K562 (cell line): ENCODE measurements around the gene RNH1. TPM values are rescaled to one million over a fixed set of nuclear protein-coding genes. Genes with fewer than 3 reads are reported as not detected.

Experiments used
- BRCA1 ChIP-seq, 2 experiments: fragments of 450-650 bp in 1 of 2; sonication (generic) in 1 of 2; formaldehyde crosslinking in 1 of 2; IDR thresholded peaks; 2 replicates each; pipeline versions ENCODE4 v1.5.0 to v1.6.1; 2017 to 2020; ENCODE audit warnings: mild to moderate bottlenecking in 1 of 2, missing genetic modification reagents in 1 of 2
- CHD2 ChIP-seq: IDR thresholded peaks from 2 replicates; pipeline ENCODE4 v1.6.1; 2011; ENCODE audit warnings: low read depth, low read length
- E2F8 ChIP-seq: fragments of 450-650 bp; IDR thresholded peaks from 2 replicates; pipeline ENCODE4 v1.7.1; 2018; ENCODE audit warnings: mild to moderate bottlenecking, low read depth; ENCODE audit not compliant: partially characterized antibody
- ETS1 ChIP-seq: conservative IDR thresholded peaks from 2 replicates; pipeline ENCODE4 v1.6.1; 2011; ENCODE audit warnings: low read depth, mild to moderate bottlenecking, low read length; ENCODE audit not compliant: control insufficient read depth
- FOXJ2 ChIP-seq: fragments of 200-800 bp; sonication (Bioruptor generic); IDR thresholded peaks from 2 replicates; pipeline ENCODE4 v1.6.1; 2016; ENCODE audit warnings: missing genetic modification characterization, missing compliant biosample characterization
- FOXP4 ChIP-seq: sonication (generic); formaldehyde crosslinking; IDR thresholded peaks from 2 replicates; pipeline ENCODE4 v1.8.0; 2022; ENCODE audit warnings: mild to moderate bottlenecking, missing genetic modification reagents, borderline replicate concordance
- HSF4 ChIP-seq: fragments of 250-450 bp; sonication (Bioruptor Pico); IDR thresholded peaks from 2 replicates; pipeline ENCODE4 v2.1.2; 2022; ENCODE audit warnings: mild to moderate bottlenecking, moderate library complexity, borderline replicate concordance
- JUNB ChIP-seq: fragments of 450-650 bp; formaldehyde crosslinking; conservative IDR thresholded peaks from 2 replicates; pipeline ENCODE4 v1.4.0; 2020; ENCODE audit warnings: mild to moderate bottlenecking
- MTA2 ChIP-seq: fragments of 450-650 bp; IDR thresholded peaks from 2 replicates; pipeline ENCODE4 v1.6.1; 2016; ENCODE audit warnings: low read depth
- MYC ChIP-seq, 2 experiments: fragments of 250-450 bp in 1 of 2; sonication (Bioruptor Pico) in 1 of 2; IDR thresholded peaks; 2 replicates each; pipeline versions ENCODE4 v1.5.1 to v1.6.1; 2012 to 2021; ENCODE audit warnings: low read depth in 2 of 2, borderline replicate concordance in 1 of 2, improper control_type of control experiment in 1 of 2, low read length in 1 of 2, mild to moderate bottlenecking in 1 of 2, moderate library complexity in 1 of 2
- POLR2AphosphoS5 ChIP-seq: IDR thresholded peaks from 2 replicates; pipeline ENCODE4 v1.6.1; 2011; ENCODE audit warnings: mild to moderate bottlenecking, low read depth, low read length, moderate library complexity; ENCODE audit not compliant: control insufficient read depth, insufficient read depth
- RBBP5 ChIP-seq: fragments of 200-600 bp; sonication (generic); IDR thresholded peaks from 2 replicates; pipeline ENCODE4 v1.6.1; 2012; ENCODE audit warnings: borderline replicate concordance, mild to moderate bottlenecking, low read length, control low read depth, inconsistent platforms; ENCODE audit not compliant: insufficient read depth, poor library complexity, severe bottlenecking
- SMARCE1 ChIP-seq: fragments of 450-650 bp; IDR thresholded peaks from 2 replicates; pipeline ENCODE4 v1.7.1; 2016; ENCODE audit warnings: mild to moderate bottlenecking
- SP1 ChIP-seq: sonication (generic); formaldehyde crosslinking; IDR thresholded peaks from 2 replicates; pipeline ENCODE4 v1.8.1; 2022; ENCODE audit warnings: mild to moderate bottlenecking, missing genetic modification reagents
- TEAD1 ChIP-seq, 2 experiments: fragments of 450-650 bp in 1 of 2; sonication (generic) in 1 of 2; formaldehyde crosslinking; IDR thresholded peaks; 2 replicates each; pipeline versions ENCODE4 v1.4.0 to v1.8.0; 2020 to 2022; ENCODE audit warnings: mild to moderate bottlenecking in 2 of 2, missing genetic modification reagents in 1 of 2
- polyA plus RNA-seq, 8 experiments: library from polyadenylated mRNA; depleted of rRNA in 4 of 8; stranded (reverse) in 5 of 8; unstranded in 3 of 8; fragments of >200 nt; fragmentation: Nextera tagmentation in 2 of 8; fragmentation: Illumina TruSeq in 1 of 8; extraction: Ambion mirVana in 2 of 8; extraction: Trizol in 1 of 8; gene quantifications; 2 replicates each; pipeline versions ENCODE4 v1.2.1 to v1.2.3, GENCODE V29; 2011 to 2014; ENCODE audit warnings: inconsistent platforms in 1 of 8, missing spikeins in 1 of 8
- total RNA-seq, 7 experiments: library from RNA; depleted of rRNA in 6 of 7; stranded (reverse); fragments of >200 nt in 6 of 7; fragmentation: Illumina TruSeq in 2 of 7; extraction: Trizol in 2 of 7; gene quantifications; 2 replicates each; pipeline versions ENCODE4 v1.2.1 to v1.2.3, GENCODE V29; 2011 to 2021; ENCODE audit warnings: low replicate concordance in 1 of 7

The RNH1 gene
- total and polyA plus RNA-seq, 9 of the 15 experiments (the other 6 are each of a cell fraction or from before 2014, with no cell fraction given): 2.5 to 160 (median 44.3) TPM

GRCh38 chr11:449889-450808 lies 56.9 kb downstream of the RNH1 start, which contains the start of gene PTDSS2 (continued):
- peak; percentile 62 for TF ChIP-seq RBBP5
- peak; percentile 75; the same call in 1 of the 2 replicates for TF ChIP-seq SP1 (CRISPR knock-in tag)
- no peak for TF ChIP-seq BRCA1 (IDR thresholded peaks at IDR 0.05)
- TF ChIP-seq BRCA1 (CRISPR knock-in tag; IDR thresholded peaks at IDR 0.05): 0 out of 2 replicates have a peak, but pooled peaks have one; percentile 55
- no peak for TF ChIP-seq SMARCE1
- TF ChIP-seq FOXP4 (CRISPR knock-in tag): no peak
- TF ChIP-seq CHD2: peak; percentile 37; the same call in 1 of the 2 replicates
- no peak for TF ChIP-seq JUNB (CRISPR knock-in tag)
- peak in 1 of 2 experiments; percentile 74; a peak in 2 of 4 replicates for TF ChIP-seq TEAD1 (CRISPR knock-in tag; IDR thresholded peaks at IDR 0.05)
- TF ChIP-seq E2F8: no peak
- peak; percentile 56; the same call in 1 of the 2 replicates for TF ChIP-seq FOXJ2 (tag)
- TF ChIP-seq MTA2: no peak
- TF ChIP-seq ETS1: peak; percentile 93; the same call in 1 of the 2 replicates
- peak; percentile 78 for TF ChIP-seq MYC (IDR thresholded peaks at IDR 0.05; ENCODE audit: low read depth, low read length)
- TF ChIP-seq MYC (CRISPR knock-in tag; IDR thresholded peaks at IDR 0.05; ENCODE audit: borderline replicate concordance, low read depth): no peak
- peak; percentile 31; the same call in 1 of the 2 replicates for TF ChIP-seq HSF4 (CRISPR knock-in tag)
- peak; percentile 52; the same call in 1 of the 2 replicates for TF ChIP-seq POLR2AphosphoS5
